Glutamatergic neuron (in vitro differentiated cells): ENCODE measurements around the gene RHOH. TPM values are rescaled to one million over a fixed set of nuclear protein-coding genes. Genes with fewer than 3 reads are reported as not detected.

Experiments used
- DNase-seq: peaks from one replicate; pipeline ENCODE4 v3.0.0; 2022
- H3K27ac Mint-ChIP-seq: one replicate; pipeline ENCODE4 v1.8.0; 2020; ENCODE audit warnings: mild to moderate bottlenecking, mixed read lengths, inconsistent platforms; ENCODE audit not compliant: unreplicated experiment
- H3K27me3 Mint-ChIP-seq: one replicate; pipeline ENCODE4 v1.8.0; 2020; ENCODE audit warnings: mild to moderate bottlenecking, moderate library complexity, mixed read lengths, inconsistent platforms; ENCODE audit not compliant: unreplicated experiment
- H3K36me3 Mint-ChIP-seq: one replicate; pipeline ENCODE4 v1.8.0; 2020; ENCODE audit warnings: mild to moderate bottlenecking, mixed read lengths, inconsistent platforms; ENCODE audit not compliant: unreplicated experiment
- H3K4me1 Mint-ChIP-seq: one replicate; pipeline ENCODE4 v1.8.0; 2020; ENCODE audit warnings: mild to moderate bottlenecking, low read depth, mixed read lengths, inconsistent platforms; ENCODE audit not compliant: unreplicated experiment
- H3K4me3 Mint-ChIP-seq: one replicate; pipeline ENCODE4 v1.8.0; 2020; ENCODE audit warnings: mild to moderate bottlenecking, mixed read lengths, inconsistent platforms; ENCODE audit not compliant: unreplicated experiment
- H3K9me3 Mint-ChIP-seq: one replicate; pipeline ENCODE4 v1.8.0; 2020; ENCODE audit warnings: mild to moderate bottlenecking, moderate library complexity, mixed read lengths, inconsistent platforms; ENCODE audit not compliant: unreplicated experiment
- total RNA-seq: library from RNA; stranded (reverse); fragmentation: NEBNext Ultra II Directional; extraction: Animal tissue kit (Norgen Biotek cat#: 25700); gene quantifications from one replicate; pipeline ENCODE4 v1.2.1, GENCODE V29; 2021; ENCODE audit not compliant: unreplicated experiment
- TF ChIP-seq, protein P1 (sequence below): fragments of 200-600 bp; sonication (generic); IDR thresholded peaks from one replicate; pipeline ENCODE4 v1.5.0; 2021; ENCODE audit not compliant: partially characterized antibody, unreplicated experiment

The RHOH gene
- total RNA-seq, 1 donor from 2014 or later: not detected

GRCh38 chr4:40185830-40186664 lies 10.8 kb upstream of the RHOH start:
- peaks cover 2% of the 10 kb centered on the region for H3K4me1 Mint-ChIP-seq
- no peak for DNase-seq

DNA sequence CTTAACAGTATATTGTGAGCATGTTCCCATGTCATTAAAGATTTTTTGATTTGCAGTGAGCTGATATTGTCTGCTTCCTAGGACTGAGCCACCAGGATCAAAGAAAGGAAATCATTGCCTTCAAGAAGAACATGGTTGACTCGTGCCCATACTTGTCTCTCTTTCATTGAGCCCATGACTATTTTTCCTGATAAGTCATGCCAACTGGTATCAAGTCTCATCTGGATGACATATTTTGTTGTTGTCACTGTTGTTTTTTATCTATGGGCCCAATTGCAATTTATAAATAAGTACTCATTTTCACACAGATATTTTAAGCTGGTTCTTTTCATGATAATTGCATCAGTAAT lies 10.2 kb upstream of the RHOH start:
- H3K4me1 Mint-ChIP-seq: peaks cover 3% of the 10 kb centered on the region
- no peak overlapping the region for H3K4me3 Mint-ChIP-seq
- no peaks in the 10 kb centered on the region for H3K9me3 Mint-ChIP-seq
- no peak for DNase-seq
- no peaks in the 10 kb centered on the region for H3K27me3 Mint-ChIP-seq
- TF ChIP-seq, protein P1, sequence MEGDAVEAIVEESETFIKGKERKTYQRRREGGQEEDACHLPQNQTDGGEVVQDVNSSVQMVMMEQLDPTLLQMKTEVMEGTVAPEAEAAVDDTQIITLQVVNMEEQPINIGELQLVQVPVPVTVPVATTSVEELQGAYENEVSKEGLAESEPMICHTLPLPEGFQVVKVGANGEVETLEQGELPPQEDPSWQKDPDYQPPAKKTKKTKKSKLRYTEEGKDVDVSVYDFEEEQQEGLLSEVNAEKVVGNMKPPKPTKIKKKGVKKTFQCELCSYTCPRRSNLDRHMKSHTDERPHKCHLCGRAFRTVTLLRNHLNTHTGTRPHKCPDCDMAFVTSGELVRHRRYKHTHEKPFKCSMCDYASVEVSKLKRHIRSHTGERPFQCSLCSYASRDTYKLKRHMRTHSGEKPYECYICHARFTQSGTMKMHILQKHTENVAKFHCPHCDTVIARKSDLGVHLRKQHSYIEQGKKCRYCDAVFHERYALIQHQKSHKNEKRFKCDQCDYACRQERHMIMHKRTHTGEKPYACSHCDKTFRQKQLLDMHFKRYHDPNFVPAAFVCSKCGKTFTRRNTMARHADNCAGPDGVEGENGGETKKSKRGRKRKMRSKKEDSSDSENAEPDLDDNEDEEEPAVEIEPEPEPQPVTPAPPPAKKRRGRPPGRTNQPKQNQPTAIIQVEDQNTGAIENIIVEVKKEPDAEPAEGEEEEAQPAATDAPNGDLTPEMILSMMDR: no peak
- H3K27ac Mint-ChIP-seq: no peak overlapping the region
- H3K36me3 Mint-ChIP-seq: no peaks in the 10 kb centered on the region

More at GRCh38 chr4:40185830-40186664, 10.8 kb upstream of the RHOH start:
- no peak overlapping the region for H3K4me3 Mint-ChIP-seq
- no peaks in the 10 kb centered on the region for H3K36me3 Mint-ChIP-seq
- no peaks in the 10 kb centered on the region for H3K9me3 Mint-ChIP-seq
- no peak overlapping the region for H3K27ac Mint-ChIP-seq
- H3K27me3 Mint-ChIP-seq: no peaks in the 10 kb centered on the region
- TF ChIP-seq, protein P1: no peak

- no peaks in the 10 kb centered on the region for H3K27me3 Mint-ChIP-seq
- H3K36me3 Mint-ChIP-seq: no peaks in the 10 kb centered on the region
- H3K4me3 Mint-ChIP-seq: no peak overlapping the region
- no peak for DNase-seq
- no peaks in the 10 kb centered on the region for H3K9me3 Mint-ChIP-seq
- no peak overlapping the region for H3K27ac Mint-ChIP-seq
- H3K4me1 Mint-ChIP-seq: peaks cover 3% of the 10 kb centered on the region
- TF ChIP-seq, protein P1: no peak
Measured at GRCh38 chr4:40187386-40187906, 9.4 kb upstream of the RHOH start.

DNA sequence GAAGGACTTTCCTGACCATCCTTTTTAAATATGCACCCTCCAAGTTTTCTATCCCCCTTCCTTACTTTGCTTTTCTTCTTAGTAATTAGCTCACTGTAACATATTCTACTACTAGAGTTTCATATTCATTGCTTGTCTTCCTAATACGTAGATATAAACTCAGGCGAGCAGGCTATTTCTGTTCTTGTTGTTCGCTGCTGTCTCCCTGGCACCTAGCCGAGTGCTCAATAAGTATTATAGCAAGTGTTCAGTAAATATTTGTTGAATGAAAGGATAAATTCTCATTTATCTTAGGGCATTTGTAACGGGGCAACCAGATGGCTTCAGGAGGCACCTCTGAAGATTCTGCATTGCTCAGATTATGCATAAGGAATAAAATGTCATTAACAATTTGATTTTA lies 6.8 kb upstream of the RHOH start:
- no peak overlapping the region for H3K27ac Mint-ChIP-seq
- H3K27me3 Mint-ChIP-seq: no peaks in the 10 kb centered on the region

More for the DNA sequence above, 6.8 kb upstream of the RHOH start:
- TF ChIP-seq, protein P1: no peak
- DNase-seq: no peak
- peaks cover 3% of the 10 kb centered on the region for H3K4me1 Mint-ChIP-seq
- H3K4me3 Mint-ChIP-seq: no peak overlapping the region
- H3K36me3 Mint-ChIP-seq: no peaks in the 10 kb centered on the region
- no peaks in the 10 kb centered on the region for H3K9me3 Mint-ChIP-seq
